HEK293 (cell line): ENCODE measurements around the gene RSBN1L.
"Not testable (repeated sequence)": the region's sequence is repeated elsewhere in the genome, so short reads cannot be mapped to it uniquely, and the experiment has no call there.

Experiments
- CTCF ChIA-PET: fragments of 350-600 bp; formaldehyde crosslinking; extraction: SDS; loops from one replicate; lab custom pipeline; 2021; ENCODE audit warnings: antibody characterized with exemption; lab: Yijun Ruan, JAX
- POLR2A ChIA-PET: fragments of 300-600 bp; formaldehyde crosslinking; extraction: SDS; loops from one replicate; lab custom pipeline; 2020; ENCODE audit warnings: antibody characterized with exemption, inconsistent platforms; lab: Yijun Ruan, JAX
- H3K27ac ChIP-seq: fragments of 200-500 bp; sonication (Bioruptor generic); 2 replicates; pipeline ENCODE4 v1.5.1; 2014; ENCODE audit warnings: low read depth, low read length, control low read depth, inconsistent platforms; ENCODE audit errors: extremely low read depth
- H3K36me3 ChIP-seq, 2 experiments: fragments of 200-500 bp in 1 of 2; sonication (Bioruptor generic) in 1 of 2; 1 replicate in 1 of 2; 2 replicates in 1 of 2; pipeline ENCODE4 v1.5.1; 2014 to 2017; ENCODE audit warnings: inconsistent platforms in 2 of 2, low read length in 2 of 2; ENCODE audit not compliant: control insufficient read depth in 2 of 2, insufficient read depth in 1 of 2
- H3K4me1 ChIP-seq: fragments of 200-500 bp; sonication (Bioruptor generic); 2 replicates; pipeline ENCODE4 v1.5.1; 2014; ENCODE audit warnings: mild to moderate bottlenecking, low read length, inconsistent platforms; ENCODE audit not compliant: control insufficient read depth, insufficient read depth
- H3K4me3 ChIP-seq: 2 replicates; pipeline ENCODE4 v1.5.1; 2011; ENCODE audit warnings: low read depth, mild to moderate bottlenecking, control low read depth, low read length, moderate library complexity
- H3K9me3 ChIP-seq: fragments of 200-500 bp; sonication (Bioruptor generic); 2 replicates; pipeline ENCODE4 v1.5.1; 2014; ENCODE audit warnings: low read depth, low read length, inconsistent platforms; ENCODE audit not compliant: control insufficient read depth, insufficient read depth
- BCL11A ChIP-seq: fragments of 450-650 bp; formaldehyde crosslinking; IDR thresholded peaks from 2 replicates; pipeline ENCODE4 v1.5.1; 2016; ENCODE audit warnings: low read depth, missing biosample characterization, missing genetic modification characterization
- HIC1 ChIP-seq: fragments of 450-650 bp; formaldehyde crosslinking; IDR thresholded peaks from 2 replicates; pipeline ENCODE4 v1.5.1; 2016; ENCODE audit warnings: missing biosample characterization, missing genetic modification characterization
- KLF10 ChIP-seq: fragments of 450-650 bp; IDR thresholded peaks from 2 replicates; pipeline ENCODE4 v1.5.1; 2018; ENCODE audit warnings: missing biosample characterization, mild to moderate bottlenecking, missing genetic modification characterization
- MZF1 ChIP-seq: fragments of 450-650 bp; formaldehyde crosslinking; IDR thresholded peaks from 2 replicates; pipeline ENCODE4 v1.5.1; 2017; ENCODE audit warnings: missing biosample characterization, missing genetic modification characterization, borderline replicate concordance
- SETDB1 ChIP-seq: IDR thresholded peaks from one replicate; pipeline ENCODE4 v1.6.1; 2017; ENCODE audit warnings: mild to moderate bottlenecking, low read length, moderate library complexity, mixed read lengths; ENCODE audit not compliant: insufficient read length
- ZNF121 ChIP-seq: fragments of 450-650 bp; formaldehyde crosslinking; IDR thresholded peaks from 2 replicates; pipeline ENCODE4 v1.5.1; 2016; ENCODE audit warnings: missing biosample characterization, missing genetic modification characterization
- ZNF221 ChIP-seq: fragments of 450-650 bp; formaldehyde crosslinking; IDR thresholded peaks from 2 replicates; pipeline ENCODE4 v1.5.1; 2017; ENCODE audit warnings: missing biosample characterization, missing genetic modification characterization, borderline replicate concordance
- ZNF248 ChIP-seq: fragments of 450-650 bp; formaldehyde crosslinking; IDR thresholded peaks from 2 replicates; pipeline ENCODE4 v1.5.1; 2017; ENCODE audit warnings: missing biosample characterization, missing genetic modification characterization
- ZNF426 ChIP-seq: fragments of 450-650 bp; formaldehyde crosslinking; IDR thresholded peaks from 2 replicates; pipeline ENCODE4 v1.5.1; 2017; ENCODE audit warnings: missing biosample characterization, missing genetic modification characterization, mild to moderate bottlenecking, inconsistent platforms, moderate library complexity
- ZNF692 ChIP-seq: fragments of 450-650 bp; formaldehyde crosslinking; IDR thresholded peaks from 2 replicates; pipeline ENCODE4 v1.5.1; 2016; ENCODE audit warnings: missing biosample characterization, missing genetic modification characterization
- ZNF791 ChIP-seq: fragments of 450-650 bp; formaldehyde crosslinking; IDR thresholded peaks from 2 replicates; pipeline ENCODE4 v1.5.1; 2016; ENCODE audit warnings: missing biosample characterization, missing genetic modification characterization
- TF ChIP-seq, protein P1 (sequence below): fragments of 450-650 bp; formaldehyde crosslinking; IDR thresholded peaks from 2 replicates; pipeline ENCODE4 v1.5.1; 2016; ENCODE audit warnings: missing biosample characterization, missing genetic modification characterization
- TF ChIP-seq, protein P2 (sequence below): fragments of 450-650 bp; formaldehyde crosslinking; IDR thresholded peaks from 2 replicates; pipeline ENCODE4 v1.5.1; 2017; ENCODE audit warnings: missing biosample characterization, missing genetic modification characterization
- TF ChIP-seq, protein P3 (sequence below): fragments of 450-650 bp; formaldehyde crosslinking; IDR thresholded peaks from 2 replicates; pipeline ENCODE4 v1.5.1; 2017; ENCODE audit warnings: missing biosample characterization, missing genetic modification characterization

Gene RSBN1L

GRCh38 chr7:77714195-77714594, 17.9 kb downstream of the RSBN1L start:
- no peak overlapping the region for H3K4me3 ChIP-seq
- H3K27ac ChIP-seq: no peak overlapping the region
- CTCF ChIA-PET: interaction anchor here (0.7 to 1.2 kb wide), 2 partner anchors 18 to 39 kb away, joined by 3 read pairs; no protein-coding TSS in a partner anchor
- POLR2A ChIA-PET: no interaction called here
- H3K36me3 ChIP-seq: peaks cover 0 to 4% of the 10 kb centered on the region in 2 experiments; a peak in 1 of 3 replicates
- no peaks in the 10 kb centered on the region; the same call in 1 of the 2 replicates for H3K4me1 ChIP-seq
- no peaks in the 10 kb centered on the region for H3K9me3 ChIP-seq
- no peak for TF ChIP-seq ZNF692
- no peak for TF ChIP-seq ZNF426 (tag by site-specific recombination)
- no peak for TF ChIP-seq ZNF121 (tag by site-specific recombination)
- TF ChIP-seq, protein P1, sequence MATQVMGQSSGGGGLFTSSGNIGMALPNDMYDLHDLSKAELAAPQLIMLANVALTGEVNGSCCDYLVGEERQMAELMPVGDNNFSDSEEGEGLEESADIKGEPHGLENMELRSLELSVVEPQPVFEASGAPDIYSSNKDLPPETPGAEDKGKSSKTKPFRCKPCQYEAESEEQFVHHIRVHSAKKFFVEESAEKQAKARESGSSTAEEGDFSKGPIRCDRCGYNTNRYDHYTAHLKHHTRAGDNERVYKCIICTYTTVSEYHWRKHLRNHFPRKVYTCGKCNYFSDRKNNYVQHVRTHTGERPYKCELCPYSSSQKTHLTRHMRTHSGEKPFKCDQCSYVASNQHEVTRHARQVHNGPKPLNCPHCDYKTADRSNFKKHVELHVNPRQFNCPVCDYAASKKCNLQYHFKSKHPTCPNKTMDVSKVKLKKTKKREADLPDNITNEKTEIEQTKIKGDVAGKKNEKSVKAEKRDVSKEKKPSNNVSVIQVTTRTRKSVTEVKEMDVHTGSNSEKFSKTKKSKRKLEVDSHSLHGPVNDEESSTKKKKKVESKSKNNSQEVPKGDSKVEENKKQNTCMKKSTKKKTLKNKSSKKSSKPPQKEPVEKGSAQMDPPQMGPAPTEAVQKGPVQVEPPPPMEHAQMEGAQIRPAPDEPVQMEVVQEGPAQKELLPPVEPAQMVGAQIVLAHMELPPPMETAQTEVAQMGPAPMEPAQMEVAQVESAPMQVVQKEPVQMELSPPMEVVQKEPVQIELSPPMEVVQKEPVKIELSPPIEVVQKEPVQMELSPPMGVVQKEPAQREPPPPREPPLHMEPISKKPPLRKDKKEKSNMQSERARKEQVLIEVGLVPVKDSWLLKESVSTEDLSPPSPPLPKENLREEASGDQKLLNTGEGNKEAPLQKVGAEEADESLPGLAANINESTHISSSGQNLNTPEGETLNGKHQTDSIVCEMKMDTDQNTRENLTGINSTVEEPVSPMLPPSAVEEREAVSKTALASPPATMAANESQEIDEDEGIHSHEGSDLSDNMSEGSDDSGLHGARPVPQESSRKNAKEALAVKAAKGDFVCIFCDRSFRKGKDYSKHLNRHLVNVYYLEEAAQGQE: no peak
- no peak for TF ChIP-seq ZNF248 (tag by site-specific recombination)
- no peak for TF ChIP-seq ZNF221 (tag by site-specific recombination)
- TF ChIP-seq, protein P2, sequence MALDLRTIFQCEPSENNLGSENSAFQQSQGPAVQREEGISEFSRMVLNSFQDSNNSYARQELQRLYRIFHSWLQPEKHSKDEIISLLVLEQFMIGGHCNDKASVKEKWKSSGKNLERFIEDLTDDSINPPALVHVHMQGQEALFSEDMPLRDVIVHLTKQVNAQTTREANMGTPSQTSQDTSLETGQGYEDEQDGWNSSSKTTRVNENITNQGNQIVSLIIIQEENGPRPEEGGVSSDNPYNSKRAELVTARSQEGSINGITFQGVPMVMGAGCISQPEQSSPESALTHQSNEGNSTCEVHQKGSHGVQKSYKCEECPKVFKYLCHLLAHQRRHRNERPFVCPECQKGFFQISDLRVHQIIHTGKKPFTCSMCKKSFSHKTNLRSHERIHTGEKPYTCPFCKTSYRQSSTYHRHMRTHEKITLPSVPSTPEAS (tag by site-specific recombination): no peak
- TF ChIP-seq, protein P3, sequence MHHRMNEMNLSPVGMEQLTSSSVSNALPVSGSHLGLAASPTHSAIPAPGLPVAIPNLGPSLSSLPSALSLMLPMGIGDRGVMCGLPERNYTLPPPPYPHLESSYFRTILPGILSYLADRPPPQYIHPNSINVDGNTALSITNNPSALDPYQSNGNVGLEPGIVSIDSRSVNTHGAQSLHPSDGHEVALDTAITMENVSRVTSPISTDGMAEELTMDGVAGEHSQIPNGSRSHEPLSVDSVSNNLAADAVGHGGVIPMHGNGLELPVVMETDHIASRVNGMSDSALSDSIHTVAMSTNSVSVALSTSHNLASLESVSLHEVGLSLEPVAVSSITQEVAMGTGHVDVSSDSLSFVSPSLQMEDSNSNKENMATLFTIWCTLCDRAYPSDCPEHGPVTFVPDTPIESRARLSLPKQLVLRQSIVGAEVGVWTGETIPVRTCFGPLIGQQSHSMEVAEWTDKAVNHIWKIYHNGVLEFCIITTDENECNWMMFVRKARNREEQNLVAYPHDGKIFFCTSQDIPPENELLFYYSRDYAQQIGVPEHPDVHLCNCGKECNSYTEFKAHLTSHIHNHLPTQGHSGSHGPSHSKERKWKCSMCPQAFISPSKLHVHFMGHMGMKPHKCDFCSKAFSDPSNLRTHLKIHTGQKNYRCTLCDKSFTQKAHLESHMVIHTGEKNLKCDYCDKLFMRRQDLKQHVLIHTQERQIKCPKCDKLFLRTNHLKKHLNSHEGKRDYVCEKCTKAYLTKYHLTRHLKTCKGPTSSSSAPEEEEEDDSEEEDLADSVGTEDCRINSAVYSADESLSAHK: no peak
- no peak for TF ChIP-seq ZNF791 (tag by site-specific recombination)
- TF ChIP-seq BCL11A (tag by site-specific recombination): no peak
- TF ChIP-seq MZF1 (tag by site-specific recombination): no peak
- no peak for TF ChIP-seq KLF10

DNA sequence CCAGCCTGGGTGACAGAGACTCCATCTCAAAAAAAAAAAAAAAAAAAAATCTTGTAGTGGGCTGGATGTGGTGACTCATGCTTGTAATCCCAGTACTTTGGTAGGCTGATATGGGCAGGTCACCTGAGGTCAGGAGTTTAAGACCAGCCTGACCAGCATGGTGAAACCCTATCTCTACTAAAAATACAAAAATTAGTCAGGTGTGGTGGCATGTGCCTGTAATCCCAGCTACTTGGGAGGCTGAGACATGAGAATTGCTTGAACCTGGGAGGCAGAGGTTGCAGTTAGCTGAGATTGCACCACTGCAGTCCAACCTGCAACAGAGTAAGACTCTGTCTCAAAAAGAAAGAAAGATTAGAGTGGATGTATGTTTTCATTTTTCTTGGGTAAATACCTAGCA, 18.7 kb downstream of the RSBN1L start:
- not testable (repeated sequence) for H3K36me3 ChIP-seq, H3K9me3 ChIP-seq
- TF ChIP-seq SETDB1: peak; percentile 37
- TF ChIP-seq HIC1 (tag by site-specific recombination): peak; percentile 54; the same call in 1 of the 2 replicates
- peak; percentile 47; the same call in 1 of the 2 replicates for TF ChIP-seq BCL11A (tag by site-specific recombination)
- TF ChIP-seq, all 188 proteins: peak for 3; not testable (repeated sequence) for 185
- H3K4me1 ChIP-seq, H3K27ac ChIP-seq, H3K4me3 ChIP-seq, POLR2A ChIA-PET: not testable (repeated sequence)
- CTCF ChIA-PET: interaction anchor here (1.2 kb wide), 1 partner anchor 19 kb away, joined by 3 read pairs; no protein-coding TSS in a partner anchor
